Sigmoid colon (tissue), 7 donors: ENCODE data around the gene RBM5. TPM values are rescaled to one million over a fixed set of nuclear protein-coding genes. Genes with fewer than 3 reads are reported as not detected.

Source experiments
- DNase-seq: peaks from one replicate; pipeline ENCODE4 v3.0.0-alpha.2; 2019
- H3K27ac ChIP-seq, 4 donors: fragments of 200-600 bp; sonication (generic); one replicate each; pipeline ENCODE4 v1.5.1; 2016 to 2019; ENCODE audit warnings: mild to moderate bottlenecking in 1 of 4
- H3K27me3 ChIP-seq, 3 donors: fragments of 200-600 bp; sonication (generic); one replicate each; pipeline ENCODE4 v1.5.1; 2019; ENCODE audit warnings: mild to moderate bottlenecking in 1 of 3
- H3K36me3 ChIP-seq, 4 donors: fragments of 200-600 bp; sonication (generic); one replicate each; pipeline ENCODE4 v1.5.1; 2016 to 2019
- H3K4me1 ChIP-seq, 4 donors: fragments of 200-600 bp; sonication (generic); one replicate each; pipeline ENCODE4 v1.5.1; 2017 to 2019
- H3K4me3 ChIP-seq, 4 donors: fragments of 200-600 bp; sonication (generic); one replicate each; pipeline ENCODE4 v1.5.1; 2017 to 2019; ENCODE audit warnings: mild to moderate bottlenecking in 2 of 4, moderate library complexity in 1 of 4
- H3K9me3 ChIP-seq, 4 donors: fragments of 200-600 bp in 3 of 4; sonication (generic) in 3 of 4; one replicate each; pipeline versions ENCODE4 v1.5.1 to v1.6.1; 2013 to 2019
- CTCF ChIP-seq, 4 experiments: fragments of 450-650 bp in 3 of 4; fragments of 200-600 bp in 1 of 4; IDR thresholded peaks; one replicate each; pipeline ENCODE4 v1.5.1; 2016 to 2019; ENCODE audit warnings: antibody characterized with exemption in 4 of 4, mild to moderate bottlenecking in 3 of 4, moderate library complexity in 2 of 4
- EP300 ChIP-seq, 4 donors: sonication (generic); formaldehyde crosslinking; IDR thresholded peaks; one replicate each; pipeline ENCODE4 v1.6.1; 2017; ENCODE audit warnings: antibody characterized with exemption in 4 of 4
- POLR2A ChIP-seq, 2 donors: fragments of 450-650 bp; IDR thresholded peaks; one replicate each; pipeline ENCODE4 v1.6.1; 2016; ENCODE audit warnings: antibody characterized with exemption in 2 of 2, mild to moderate bottlenecking in 2 of 2, moderate library complexity in 2 of 2
- POLR2AphosphoS5 ChIP-seq, 4 donors: sonication (generic); formaldehyde crosslinking; IDR thresholded peaks; one replicate each; pipeline ENCODE4 v1.6.1; 2017; ENCODE audit warnings: antibody characterized with exemption in 4 of 4
- WGBS, 2 donors: extraction: QIAGEN DNeasy Blood & Tissue Kit; methylation state at CpG; one replicate each; pipeline ENCODE4 v1.1.7; 2013; 5-methylcytosine and 5-hydroxymethylcytosine counted together
- intact Hi-C: fragments of 100-400 bp; cut with DNase I; formaldehyde crosslinking; loops from one replicate; pipeline ENCODE4 v1.15.1; 2023
- polyA plus RNA-seq, 3 donors: library from polyadenylated mRNA; stranded (reverse); fragments of 200-250 nt; gene quantifications; one replicate each; pipeline ENCODE4 v1.2.3, GENCODE V29; 2013
- total RNA-seq, 4 donors: library from RNA; depleted of rRNA; stranded (reverse); fragments of >200 nt; gene quantifications; one replicate each; pipeline ENCODE4 v1.1.0, GENCODE V29; 2016
- donor health status: healthy with polysubstance abuse.
- donor health status: Bipolar disorder and iron deficiency.
- donor health status: healthy.

Gene RBM5
- total and polyA plus RNA-seq, 7 donors, result 19.4 to 294 (median 149) TPM

- no peaks in the 10 kb centered on the region for H3K4me1 ChIP-seq
- H3K9me3 ChIP-seq, result no peaks in the 10 kb centered on the region
- H3K4me3 ChIP-seq, result no peak overlapping the region
- H3K36me3 ChIP-seq, result no peaks in the 10 kb centered on the region
- no peak for DNase-seq
- WGBS, 2 donors, result 84 to 92% methylated on average over 3 of the region's 3 CpGs
- H3K27me3 ChIP-seq, result no peaks in the 10 kb centered on the region
- H3K27ac ChIP-seq, result no peak overlapping the region
- intact Hi-C loops, result no loop called here
- TF ChIP-seq POLR2A (IDR thresholded peaks at IDR 0.05) (no peak), CTCF (IDR thresholded peaks at IDR 0.05) (no peak), EP300 (IDR thresholded peaks at IDR 0.05) (no peak), POLR2AphosphoS5 (IDR thresholded peaks at IDR 0.05) (no peak)
Observed at GRCh38 chr3:50146316-50146901, 57.7 kb downstream of the RBM5 start.

GRCh38 chr3:50147016-50147415, 58.3 kb downstream of the RBM5 start:
- H3K4me1 ChIP-seq, result no peaks in the 10 kb centered on the region
- H3K9me3 ChIP-seq, result no peaks in the 10 kb centered on the region
- DNase-seq, result no peak
- no peaks in the 10 kb centered on the region for H3K36me3 ChIP-seq
- no peaks in the 10 kb centered on the region for H3K27me3 ChIP-seq
- H3K27ac ChIP-seq, result no peak overlapping the region
- TF ChIP-seq POLR2A (IDR thresholded peaks at IDR 0.05) (no peak), CTCF (IDR thresholded peaks at IDR 0.05) (no peak)
- WGBS, 2 donors, result 91 to 94% methylated on average over 7 of the region's 7 CpGs
- H3K4me3 ChIP-seq, result no peak overlapping the region
- intact Hi-C loops, result no loop called here

- 89 to 92% methylated on average over 2 of the region's 2 CpGs for WGBS, 2 donors
- H3K27me3 ChIP-seq, result no peaks in the 10 kb centered on the region
- intact Hi-C loops, result no loop called here
- DNase-seq, result no peak
- H3K9me3 ChIP-seq, result no peaks in the 10 kb centered on the region
- H3K4me3 ChIP-seq, result no peak overlapping the region
- TF ChIP-seq EP300 (IDR thresholded peaks at IDR 0.05) (no peak), POLR2A (IDR thresholded peaks at IDR 0.05) (no peak), CTCF (IDR thresholded peaks at IDR 0.05) (no peak), POLR2AphosphoS5 (IDR thresholded peaks at IDR 0.05) (no peak)
- no peaks in the 10 kb centered on the region for H3K36me3 ChIP-seq
- no peaks in the 10 kb centered on the region for H3K4me1 ChIP-seq
- no peak overlapping the region for H3K27ac ChIP-seq
Observed at GRCh38 chr3:50147447-50147846, 58.7 kb downstream of the RBM5 start.

- Histone ChIP-seq H3K4me1 (no peaks in the 10 kb centered on the region), H3K36me3 (no peaks in the 10 kb centered on the region), H3K27ac (no peak overlapping the region), H3K9me3 (no peaks in the 10 kb centered on the region), H3K27me3 (no peaks in the 10 kb centered on the region), H3K4me3 (no peak overlapping the region)
- no peak for DNase-seq
- TF ChIP-seq POLR2AphosphoS5 (IDR thresholded peaks at IDR 0.05) (no peak), POLR2A (IDR thresholded peaks at IDR 0.05) (no peak), EP300 (IDR thresholded peaks at IDR 0.05) (no peak), CTCF (IDR thresholded peaks at IDR 0.05) (no peak)
- WGBS, 2 donors, result 72 to 74% methylated on average over 6 of the region's 6 CpGs
- intact Hi-C loops, result no loop called here
Observed at GRCh38 chr3:50147861-50148260, 59.1 kb downstream of the RBM5 start.

GRCh38 chr3:50150404-50150750, 61.7 kb downstream of the RBM5 start:
- 90 to 95% methylated on average over 1 of the region's 1 CpG for WGBS, 2 donors
- intact Hi-C loops, result no loop called here
- Histone ChIP-seq H3K9me3 (no peaks in the 10 kb centered on the region), H3K27ac (no peak overlapping the region), H3K36me3 (no peaks in the 10 kb centered on the region), H3K4me1 (peaks cover 0 to 9% (median 7%) of the 10 kb centered on the region in 4 donors), H3K4me3 (no peak overlapping the region), H3K27me3 (no peaks in the 10 kb centered on the region)
- DNase-seq, result no peak
- TF ChIP-seq CTCF (IDR thresholded peaks at IDR 0.05) (no peak), POLR2AphosphoS5 (IDR thresholded peaks at IDR 0.05) (no peak), EP300 (IDR thresholded peaks at IDR 0.05) (no peak), POLR2A (IDR thresholded peaks at IDR 0.05) (no peak)
